Liver (tissue), 3 donors: ENCODE results near the gene PLCL1.

ENCODE experiments used
- CTCF ChIP-seq: fragments of 150-350 bp; IDR thresholded peaks from 2 replicates; pipeline ENCODE4 v1.5.1; 2017; ENCODE audit warnings: improper control_type of control experiment, low read depth, low read length; ENCODE audit not compliant: missing input control
- GABPA ChIP-seq, 2 donors: IDR thresholded peaks in 1 of 2; conservative IDR thresholded peaks in 1 of 2; 2 replicates each; pipeline ENCODE4 v1.6.1; 2016; ENCODE audit warnings: antibody characterized with exemption in 2 of 2, mild to moderate bottlenecking in 1 of 2, moderate library complexity in 1 of 2
- REST ChIP-seq: IDR thresholded peaks from 2 replicates; pipeline ENCODE4 v1.6.1; 2016; ENCODE audit warnings: antibody characterized with exemption, mild to moderate bottlenecking
- YY1 ChIP-seq: IDR thresholded peaks from 2 replicates; pipeline ENCODE4 v1.6.1; 2016; ENCODE audit warnings: antibody characterized with exemption, mild to moderate bottlenecking
- donor health status: healthy.
- donor health status: healthy.

- no peak for TF ChIP-seq CTCF
- TF ChIP-seq GABPA (IDR thresholded peaks at IDR 0.05 in 1 of 2, conservative IDR thresholded peaks at IDR 0.05 in 1 of 2): no peak
- TF ChIP-seq REST: no peak
- no peak for TF ChIP-seq YY1
Observed at GRCh38 chr2:197950006-197950405, 145.6 kb downstream of the PLCL1 start.
